NCI-H1694 (cell line): ENCODE data around the gene ZNF697.
"Not testable (repeated sequence)": the region's sequence is repeated elsewhere in the genome, so short reads cannot be mapped to it uniquely, and the experiment has no call there.

Source experiments
- DNase-seq: peaks from one replicate; lab custom pipeline; 2025; lab: John Stamatoyannopoulos, UW

Gene ZNF697

GRCh38 chr1:119602789-119603188 lies 45.3 kb downstream of the ZNF697 start:
- not testable (repeated sequence) for DNase-seq

GRCh38 chr1:119602169-119602568 lies 45.9 kb downstream of the ZNF697 start:
- no peak for DNase-seq

GRCh38 chr1:119600976-119601375 lies 47.1 kb downstream of the ZNF697 start:
- no peak for DNase-seq

- no peak for DNase-seq
These were observed 47.5 kb downstream of the ZNF697 start for GRCh38 chr1:119600561-119600960.

- no peak for DNase-seq
These were observed 52.5 kb downstream of the ZNF697 start for GRCh38 chr1:119595606-119596005.

- no peak for DNase-seq
These were observed 52.9 kb downstream of the ZNF697 start for GRCh38 chr1:119595168-119595567.

GRCh38 chr1:119594376-119594775 lies 53.7 kb downstream of the ZNF697 start:
- DNase-seq: no peak

- DNase-seq: no peak
These were observed 54.3 kb downstream of the ZNF697 start for GRCh38 chr1:119593805-119594204.

GRCh38 chr1:119590393-119590792 lies 57.7 kb downstream of the ZNF697 start:
- no peak for DNase-seq

- no peak for DNase-seq
These were observed 59.4 kb downstream of the ZNF697 start for GRCh38 chr1:119588621-119589020.

GRCh38 chr1:119587341-119587740 lies 60.7 kb downstream of the ZNF697 start:
- DNase-seq: no peak

- not testable (repeated sequence) for DNase-seq
These were observed 62.3 kb downstream of the ZNF697 start for GRCh38 chr1:119585801-119586200.

GRCh38 chr1:119582801-119583200 lies 65.3 kb downstream of the ZNF697 start:
- peak; percentile 3 for DNase-seq

- DNase-seq: not testable (repeated sequence)
These were observed 67.0 kb downstream of the ZNF697 start for GRCh38 chr1:119581076-119581475.

- no peak for DNase-seq
These were observed 74.2 kb downstream of the ZNF697 start for GRCh38 chr1:119573886-119574285.

- not testable (repeated sequence) for DNase-seq
These were observed 78.0 kb downstream of the ZNF697 start for GRCh38 chr1:119569930-119570622.
